Endometrium (tissue), 2 donors: ENCODE data around the gene SSRP1.

ENCODE experiments used
- FAIRE-seq: peaks from 2 replicates; lab custom pipeline; 2012; peaks lifted over from hg19 to GRCh38; lab: Jason Lieb, UNC
- donor health status: control.
- donor health status: control.

SSRP1 gene

GRCh38 chr11:57315491-57315890 is 20.2 kb downstream of the SSRP1 start:
- no peak for FAIRE-seq

GRCh38 chr11:57314221-57314973 is 21.3 kb downstream of the SSRP1 start:
- FAIRE-seq, result no peak

- no peak for FAIRE-seq
Measured at GRCh38 chr11:57313788-57314135, 21.9 kb downstream of the SSRP1 start.

- FAIRE-seq, result no peak
Measured at GRCh38 chr11:57313071-57313787, 22.5 kb downstream of the SSRP1 start.

GRCh38 chr11:57312511-57313021 is 23.1 kb downstream of the SSRP1 start:
- no peak for FAIRE-seq

GRCh38 chr11:57311109-57311936 is 24.4 kb downstream of the SSRP1 start:
- FAIRE-seq, result no peak

GRCh38 chr11:57310630-57311086 is 25.0 kb downstream of the SSRP1 start:
- no peak for FAIRE-seq

- FAIRE-seq, result no peak
Measured at GRCh38 chr11:57310091-57310490, 25.6 kb downstream of the SSRP1 start.

GRCh38 chr11:57309106-57310059 is 26.3 kb downstream of the SSRP1 start:
- no peak for FAIRE-seq

- no peak for FAIRE-seq
Measured at GRCh38 chr11:57308426-57309060, 27.1 kb downstream of the SSRP1 start.

- FAIRE-seq, result no peak
Measured at GRCh38 chr11:57307666-57308270, 27.9 kb downstream of the SSRP1 start.

GRCh38 chr11:57306940-57307565 is 28.6 kb downstream of the SSRP1 start:
- FAIRE-seq, result no peak

- FAIRE-seq, result no peak
Measured at GRCh38 chr11:57306161-57306876, 29.4 kb downstream of the SSRP1 start.

- FAIRE-seq, result no peak
Measured at GRCh38 chr11:57305523-57305922, 30.2 kb downstream of the SSRP1 start.

- no peak for FAIRE-seq
Measured at GRCh38 chr11:57303990-57304579, 31.6 kb downstream of the SSRP1 start.

GRCh38 chr11:57303280-57303989 is 32.3 kb downstream of the SSRP1 start:
- no peak for FAIRE-seq

GRCh38 chr11:57302489-57302888 is 33.2 kb downstream of the SSRP1 start:
- FAIRE-seq, result no peak
